IMR-90 (cell line): Measurements from ENCODE around the gene RAB29. TPM values are rescaled to one million over a fixed set of nuclear protein-coding genes. Genes with fewer than 3 reads are reported as not detected.

ENCODE experiments used
- ATAC-seq: fragments of 200-7000 bp; cut with Tn5 transposase; 2 replicates; pipeline ENCODE4 v1.9.1; 2020; ENCODE audit warnings: low read depth, mild to moderate bottlenecking, moderate library complexity
- BruUV-seq: library from RNA; stranded (reverse); fragments of 400-500 nt; replicated peaks from 2 replicates; lab custom pipeline; 2021; lab: Mats Ljungman, UMichigan
- CTCF ChIA-PET: fragments of 300-600 bp; formaldehyde crosslinking; extraction: SDS; loops from one replicate; lab custom pipeline; 2021; ENCODE audit warnings: antibody characterized with exemption; lab: Yijun Ruan, JAX
- POLR2A ChIA-PET: fragments of 300-600 bp; sonication (Branson Sonifier 250); formaldehyde crosslinking; loops from one replicate; lab custom pipeline; 2022; ENCODE audit warnings: antibody characterized with exemption; ENCODE audit not compliant: unreplicated experiment; lab: Charles Lee
- DNase-seq: peaks from one replicate; pipeline ENCODE4 v3.0.0; 2013
- H2AFZ ChIP-seq: replicated peaks from 2 replicates; pipeline ENCODE3; 2013; ENCODE audit warnings: low read length, mild to moderate bottlenecking; ENCODE audit not compliant: poor library complexity
- H2AK5ac ChIP-seq: 2 replicates; pipeline ENCODE4 v1.6.1; 2013; ENCODE audit warnings: low read depth, low read length, inconsistent platforms
- H2AK9ac ChIP-seq: replicated peaks from 2 replicates; pipeline ENCODE3; 2013; ENCODE audit warnings: mild to moderate bottlenecking, low read depth, low read length, moderate library complexity; ENCODE audit not compliant: poor library complexity
- H2BK120ac ChIP-seq: 2 replicates; pipeline ENCODE4 v1.6.1; 2013; ENCODE audit warnings: low read depth, low read length, inconsistent platforms
- H2BK15ac ChIP-seq: 3 replicates; pipeline ENCODE4 v1.6.1; 2013; ENCODE audit warnings: low read depth, low read length, inconsistent platforms
- H2BK20ac ChIP-seq: 2 replicates; pipeline ENCODE4 v1.6.1; 2013; ENCODE audit warnings: low read depth, mild to moderate bottlenecking, inconsistent platforms, low read length, moderate library complexity
- H2BK5ac ChIP-seq: 2 replicates; pipeline ENCODE4 v1.6.1; 2013; ENCODE audit warnings: mild to moderate bottlenecking, low read depth, low read length, inconsistent platforms; ENCODE audit not compliant: poor library complexity, severe bottlenecking
- H3K14ac ChIP-seq: replicated peaks from 2 replicates; pipeline ENCODE4 v1.6.1; 2013; ENCODE audit warnings: low read depth, low read length, inconsistent platforms
- H3K18ac ChIP-seq: 2 replicates; pipeline ENCODE4 v1.6.1; 2013; ENCODE audit warnings: low read depth, low read length, control low read depth
- H3K23ac ChIP-seq: 2 replicates; pipeline ENCODE4 v1.6.1; 2013; ENCODE audit warnings: low read depth, low read length, inconsistent platforms
- H3K27ac ChIP-seq: 2 replicates; pipeline ENCODE4 v1.5.1; 2013; ENCODE audit warnings: mild to moderate bottlenecking, control low read depth, low read length; ENCODE audit not compliant: insufficient read depth
- H3K27me3 ChIP-seq: 2 replicates; pipeline ENCODE4 v1.6.1; 2013; ENCODE audit warnings: low read length; ENCODE audit not compliant: control insufficient read depth, insufficient read depth
- H3K36me3 ChIP-seq: 2 replicates; pipeline ENCODE4 v1.6.1; 2013; ENCODE audit warnings: low read length, mixed read lengths; ENCODE audit not compliant: control insufficient read depth, insufficient read depth
- H3K4ac ChIP-seq: 2 replicates; pipeline ENCODE4 v1.6.1; 2013; ENCODE audit warnings: low read depth, low read length, inconsistent platforms
- H3K4me1 ChIP-seq: 2 replicates; pipeline ENCODE4 v1.6.1; 2013; ENCODE audit warnings: low read length, mixed read lengths; ENCODE audit not compliant: control insufficient read depth, insufficient read depth
- H3K4me2 ChIP-seq: 2 replicates; pipeline ENCODE4 v1.6.1; 2013; ENCODE audit warnings: low read depth, mild to moderate bottlenecking, control low read depth, low read length, moderate library complexity
- H3K4me3 ChIP-seq: 2 replicates; pipeline ENCODE4 v1.5.1; 2013; ENCODE audit warnings: low read depth, mild to moderate bottlenecking, control low read depth, low read length, moderate library complexity; ENCODE audit not compliant: insufficient read depth
- H3K56ac ChIP-seq: 2 replicates; pipeline ENCODE4 v1.6.1; 2013; ENCODE audit warnings: low read length, inconsistent platforms; ENCODE audit not compliant: insufficient read depth; ENCODE audit errors: extremely low read depth
- H3K79me1 ChIP-seq, 2 experiments: 2 replicates each; pipeline ENCODE4 v1.6.1; 2013; ENCODE audit warnings: low read length in 2 of 2, inconsistent platforms in 1 of 2, low read depth in 1 of 2
- H3K9ac ChIP-seq: 2 replicates; pipeline ENCODE4 v1.6.1; 2013; ENCODE audit warnings: low read depth, low read length, control low read depth
- H3K9me1 ChIP-seq: 2 replicates; pipeline ENCODE4 v1.6.1; 2013; ENCODE audit warnings: low read length, inconsistent platforms; ENCODE audit not compliant: insufficient read depth
- H3K9me3 ChIP-seq: 2 replicates; pipeline ENCODE4 v1.6.1; 2013; ENCODE audit warnings: low read length; ENCODE audit not compliant: control insufficient read depth, insufficient read depth
- H4K20me1 ChIP-seq: 2 replicates; pipeline ENCODE4 v1.6.1; 2013; ENCODE audit warnings: low read length, inconsistent platforms; ENCODE audit not compliant: insufficient read depth
- H4K5ac ChIP-seq: 2 replicates; pipeline ENCODE4 v1.6.1; 2013; ENCODE audit warnings: mild to moderate bottlenecking, low read depth, low read length, control low read depth
- H4K8ac ChIP-seq, 2 experiments: 2 replicates each; pipeline ENCODE4 v1.6.1; 2013; ENCODE audit warnings: low read depth in 2 of 2, low read length in 2 of 2, control low read depth in 1 of 2, inconsistent platforms in 1 of 2
- H4K91ac ChIP-seq: 2 replicates; pipeline ENCODE4 v1.6.1; 2013; ENCODE audit warnings: low read depth, low read length, inconsistent platforms; ENCODE audit not compliant: insufficient read depth
- BHLHE40 ChIP-seq: fragments of 150-350 bp; IDR thresholded peaks from 2 replicates; pipeline ENCODE4 v1.6.1; 2016; ENCODE audit warnings: mild to moderate bottlenecking, low read depth, low read length
- CEBPB ChIP-seq: IDR thresholded peaks from 2 replicates; pipeline ENCODE4 v1.6.1; 2012; ENCODE audit warnings: low read depth, low read length, improper control_type of control experiment
- CHD1 ChIP-seq: IDR thresholded peaks from 2 replicates; pipeline ENCODE4 v1.6.1; 2012; ENCODE audit warnings: low read depth, low read length, improper control_type of control experiment
- CTCF ChIP-seq: conservative IDR thresholded peaks from 2 replicates; pipeline ENCODE4 v1.5.1; 2012; ENCODE audit warnings: mild to moderate bottlenecking, low read depth, low read length, improper control_type of control experiment
- ELK1 ChIP-seq: fragments of 150-350 bp; IDR thresholded peaks from 2 replicates; pipeline ENCODE4 v1.6.1; 2016; ENCODE audit warnings: low read depth, mild to moderate bottlenecking, low read length, moderate library complexity, borderline replicate concordance
- FOS ChIP-seq: fragments of 150-350 bp; IDR thresholded peaks from 2 replicates; pipeline ENCODE4 v1.6.1; 2016; ENCODE audit warnings: low read depth, low read length
- MAFK ChIP-seq: IDR thresholded peaks from 2 replicates; pipeline ENCODE4 v1.6.1; 2012; ENCODE audit warnings: low read depth, low read length, improper control_type of control experiment
- MAZ ChIP-seq: IDR thresholded peaks from 2 replicates; pipeline ENCODE4 v1.6.1; 2012; ENCODE audit warnings: low read depth, mild to moderate bottlenecking, low read length, improper control_type of control experiment, moderate library complexity, borderline replicate concordance
- MXI1 ChIP-seq: IDR thresholded peaks from 2 replicates; pipeline ENCODE4 v1.6.1; 2012; ENCODE audit warnings: low read depth, mild to moderate bottlenecking, low read length, moderate library complexity, borderline replicate concordance
- NFE2L2 ChIP-seq: fragments of 150-350 bp; IDR thresholded peaks from 2 replicates; pipeline ENCODE4 v1.6.1; 2016; ENCODE audit warnings: low read depth, mild to moderate bottlenecking, low read length
- POLR2A ChIP-seq: IDR thresholded peaks from 2 replicates; pipeline ENCODE4 v1.6.1; 2012; ENCODE audit warnings: mild to moderate bottlenecking, low read depth, low read length
- RAD21 ChIP-seq: IDR thresholded peaks from 2 replicates; pipeline ENCODE4 v1.6.1; 2012; ENCODE audit warnings: low read length, improper control_type of control experiment
- RCOR1 ChIP-seq: IDR thresholded peaks from 2 replicates; pipeline ENCODE4 v1.6.1; 2012; ENCODE audit warnings: mild to moderate bottlenecking, low read length, improper control_type of control experiment; ENCODE audit not compliant: insufficient replicate concordance
- RFX5 ChIP-seq: IDR thresholded peaks from 2 replicates; pipeline ENCODE4 v1.8.0; 2012; ENCODE audit warnings: low read depth, mild to moderate bottlenecking, low read length, moderate library complexity
- SMC3 ChIP-seq: fragments of 150-350 bp; IDR thresholded peaks from 2 replicates; pipeline ENCODE4 v1.6.1; 2016; ENCODE audit warnings: low read depth, mild to moderate bottlenecking, antibody characterized with exemption, low read length, moderate library complexity
- USF2 ChIP-seq: fragments of 150-350 bp; IDR thresholded peaks from 2 replicates; pipeline ENCODE4 v1.6.1; 2017; ENCODE audit warnings: mild to moderate bottlenecking, antibody characterized with exemption, low read length, low read depth
- WGBS, 2 experiments: methylation state at CpG; one replicate each; pipeline versions ENCODE4 v1.1.5 to v1.1.7; 2013; ENCODE audit warnings: missing lambda C conversion rate in 2 of 2; ENCODE audit not compliant: insufficient read length in 1 of 2; ENCODE audit errors: extremely low coverage in 2 of 2; 5-methylcytosine and 5-hydroxymethylcytosine counted together
- dilution Hi-C: fragments of 300-500 bp; cut with HindIII; formaldehyde crosslinking; loops from one replicate; pipeline ENCODE4 v1.14.3; 2018; ENCODE audit warnings: low sequenced_read_pairs; ENCODE audit not compliant: unreplicated experiment
- in situ Hi-C: fragments of 300-500 bp; cut with MboI; formaldehyde crosslinking; loops from 3 replicates; pipeline ENCODE4 v1.14.3; 2019; ENCODE audit warnings: low sequenced_read_pairs, inconsistent platforms, mixed read lengths
- intact Hi-C: fragments of 100-400 bp; cut with micrococcal nuclease; formaldehyde crosslinking; loops from 2 replicates; pipeline ENCODE4 v1.10.0; 2022
- polyA plus RNA-seq, 3 experiments: library from polyadenylated mRNA; depleted of rRNA; stranded (reverse); fragments of >200 nt; gene quantifications; 2 replicates each; pipeline ENCODE4 v1.2.3, GENCODE V29; 2012; ENCODE audit warnings: low replicate concordance in 1 of 3
- total RNA-seq: library from RNA; depleted of rRNA; stranded (reverse); fragments of >200 nt; gene quantifications from 2 replicates; pipeline ENCODE4 v1.2.3, GENCODE V29; 2012

The RAB29 gene
- total and polyA plus RNA-seq, 2 of the 4 experiments (the other 2 are of a cell fraction): 5.7 to 7.3 TPM

- Histone ChIP-seq H3K4ac (no peak overlapping the region), H3K4me1 (no peaks in the 10 kb centered on the region; the same call in 1 of the 2 replicates), H2BK15ac (no peak overlapping the region), H3K9me3 (no peaks in the 10 kb centered on the region), H3K9me1 (0 out of 2 replicates have a peak, but pooled peaks cover 5% of the 10 kb centered on the region), H2BK5ac (no peak overlapping the region), H2BK120ac (no peak overlapping the region), H3K14ac (no peak overlapping the region), H3K36me3 (peaks cover 23% of the 10 kb centered on the region), H3K4me3 (no peak overlapping the region), H3K9ac (no peak overlapping the region), H3K4me2 (no peak overlapping the region), H3K23ac (no peak overlapping the region), H2BK20ac (no peak overlapping the region), H4K91ac (no peak overlapping the region), H3K56ac (no peak overlapping the region), H3K18ac (no peak overlapping the region), H4K20me1 (peaks cover 28% of the 10 kb centered on the region), H2AFZ (no peak overlapping the region), H4K8ac (no peak overlapping the region), H4K5ac (no peak overlapping the region), H2AK9ac (no peak overlapping the region), H3K27me3 (no peaks in the 10 kb centered on the region), H2AK5ac (no peak overlapping the region), H3K27ac (no peak overlapping the region), H3K79me1 (peaks cover 15 to 44% of the 10 kb centered on the region in 2 experiments)
- no peak for ATAC-seq
- WGBS, 2 experiments: no CpG with 5 or more reads among the region's 4 CpGs
- dilution Hi-C loops: no loop called here
- intact Hi-C loops: no loop called here
- no peak for DNase-seq
- TF ChIP-seq RCOR1 (no peak), BHLHE40 (no peak), MAZ (no peak), CTCF (no peak), RFX5 (no peak), POLR2A (no peak), FOS (no peak), CHD1 (no peak), RAD21 (no peak), CEBPB (no peak), SMC3 (no peak), NFE2L2 (no peak), USF2 (no peak), ELK1 (no peak), MXI1 (no peak), MAFK (no peak)
- no TSS peak for BruUV-seq
- ChIA-PET CTCF (interaction anchor here (1.4 kb wide), 1 partner anchor 22 kb away, joined by 3 read pairs; no protein-coding TSS in a partner anchor), POLR2A (no interaction called here)
- in situ Hi-C loops: no loop called here
Measured at GRCh38 chr1:205726619-205727125, 48.6 kb downstream of the RAB29 start.
